HUDEP-2 (cell line): ENCODE data around the gene NHERF2.

Experiments used
- DNase-seq, 76 experiments: peaks; one replicate each; lab custom pipeline; 2025; ENCODE audit not compliant: unreplicated experiment in 76 of 76; lab: John Stamatoyannopoulos, UW

The NHERF2 gene

GRCh38 chr16:2077696-2078095 is 51.0 kb downstream of the NHERF2 start:
- DNase-seq, result no peak

GRCh38 chr16:2078096-2078495 is 51.4 kb downstream of the NHERF2 start:
- no peak for DNase-seq

DNA sequence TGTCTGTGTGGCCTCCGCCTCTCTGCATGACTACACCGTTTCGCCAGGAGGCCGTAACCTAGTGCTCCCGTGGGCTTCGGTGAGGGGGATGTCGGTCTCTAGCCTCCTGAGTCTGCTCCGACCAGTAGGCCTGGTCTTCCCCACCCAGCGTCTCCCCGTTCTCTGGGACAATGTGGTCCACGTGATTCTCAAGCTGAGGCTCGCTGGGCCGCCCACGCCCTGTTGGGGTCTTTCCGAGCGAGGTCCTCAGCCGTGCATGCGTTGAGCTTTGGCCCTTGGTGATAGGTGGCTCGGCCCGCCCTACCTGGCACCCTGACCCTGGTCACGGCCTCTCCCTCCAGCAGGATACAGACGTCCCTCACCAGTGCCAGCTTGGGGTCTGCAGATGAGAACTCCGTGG is 52.0 kb downstream of the NHERF2 start:
- DNase-seq, result no peak

DNA sequence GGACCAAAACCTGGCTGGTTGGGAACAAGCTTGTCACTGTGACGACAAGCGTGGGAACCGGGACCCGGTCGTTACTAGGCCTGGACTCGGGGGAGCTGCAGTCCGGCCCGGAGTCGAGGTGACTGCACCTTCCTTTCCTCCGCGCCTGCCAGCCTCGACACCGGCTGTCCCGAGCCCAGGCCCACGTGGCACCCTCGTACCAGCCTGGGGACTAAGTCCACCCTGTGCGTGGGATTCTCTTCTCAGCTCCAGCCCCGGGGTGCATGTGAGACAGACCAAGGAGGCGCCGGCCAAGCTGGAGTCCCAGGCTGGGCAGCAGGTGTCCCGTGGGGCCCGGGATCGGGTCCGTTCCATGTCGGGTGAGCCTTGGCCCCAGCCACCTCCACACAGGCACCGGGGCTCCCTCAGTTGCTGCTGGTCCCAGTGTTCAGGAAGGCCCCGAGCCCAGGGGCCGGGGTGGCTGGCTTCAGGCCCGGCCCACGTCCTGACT is 52.7 kb downstream of the NHERF2 start:
- DNase-seq, result no peak

DNA sequence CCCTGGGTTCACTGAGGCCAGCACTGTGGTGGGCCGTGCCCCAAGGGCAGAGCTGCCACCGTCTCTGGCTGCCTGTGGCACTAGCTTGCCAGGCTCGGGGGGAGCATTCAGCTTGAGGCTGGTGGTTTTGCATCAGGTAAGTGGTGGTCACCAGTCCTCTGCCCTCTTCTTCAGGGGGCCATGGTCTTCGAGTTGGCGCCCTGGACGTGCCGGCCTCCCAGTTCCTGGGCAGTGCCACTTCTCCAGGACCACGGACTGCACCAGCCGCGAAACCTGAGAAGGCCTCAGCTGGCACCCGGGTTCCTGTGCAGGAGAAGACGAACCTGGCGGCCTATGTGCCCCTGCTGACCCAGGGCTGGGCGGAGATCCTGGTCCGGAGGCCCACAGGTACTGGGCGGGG is 53.3 kb downstream of the NHERF2 start:
- DNase-seq, result no peak

GRCh38 chr16:2081201-2082084 is 54.7 kb downstream of the NHERF2 start:
- no peak for DNase-seq

GRCh38 chr16:2082171-2082982 is 55.7 kb downstream of the NHERF2 start:
- DNase-seq, result no peak

DNA sequence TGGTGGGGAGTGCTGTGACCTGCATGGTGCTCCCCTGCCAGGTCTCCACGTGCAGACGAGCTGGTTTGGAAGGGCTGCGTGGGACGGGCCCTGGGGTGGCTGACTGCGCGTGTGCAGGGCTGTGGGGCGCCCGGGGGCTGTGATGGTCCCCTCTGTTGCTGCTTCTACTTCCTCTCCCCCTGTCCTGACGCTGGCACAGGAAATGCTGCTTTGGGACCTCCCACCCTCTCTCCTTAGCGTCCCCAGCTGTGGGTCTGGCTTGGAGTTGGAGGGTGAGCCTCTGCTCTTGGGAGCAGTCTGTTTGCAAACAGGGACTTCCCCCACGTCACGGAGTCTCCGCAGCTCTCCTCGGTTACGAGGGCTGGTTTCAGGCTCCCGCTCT is 56.3 kb downstream of the NHERF2 start:
- DNase-seq, result no peak

GRCh38 chr16:2083409-2083808 is 56.7 kb downstream of the NHERF2 start:
- no peak for DNase-seq

GRCh38 chr16:2083876-2084780 is 57.4 kb downstream of the NHERF2 start:
- no peak for DNase-seq

DNA sequence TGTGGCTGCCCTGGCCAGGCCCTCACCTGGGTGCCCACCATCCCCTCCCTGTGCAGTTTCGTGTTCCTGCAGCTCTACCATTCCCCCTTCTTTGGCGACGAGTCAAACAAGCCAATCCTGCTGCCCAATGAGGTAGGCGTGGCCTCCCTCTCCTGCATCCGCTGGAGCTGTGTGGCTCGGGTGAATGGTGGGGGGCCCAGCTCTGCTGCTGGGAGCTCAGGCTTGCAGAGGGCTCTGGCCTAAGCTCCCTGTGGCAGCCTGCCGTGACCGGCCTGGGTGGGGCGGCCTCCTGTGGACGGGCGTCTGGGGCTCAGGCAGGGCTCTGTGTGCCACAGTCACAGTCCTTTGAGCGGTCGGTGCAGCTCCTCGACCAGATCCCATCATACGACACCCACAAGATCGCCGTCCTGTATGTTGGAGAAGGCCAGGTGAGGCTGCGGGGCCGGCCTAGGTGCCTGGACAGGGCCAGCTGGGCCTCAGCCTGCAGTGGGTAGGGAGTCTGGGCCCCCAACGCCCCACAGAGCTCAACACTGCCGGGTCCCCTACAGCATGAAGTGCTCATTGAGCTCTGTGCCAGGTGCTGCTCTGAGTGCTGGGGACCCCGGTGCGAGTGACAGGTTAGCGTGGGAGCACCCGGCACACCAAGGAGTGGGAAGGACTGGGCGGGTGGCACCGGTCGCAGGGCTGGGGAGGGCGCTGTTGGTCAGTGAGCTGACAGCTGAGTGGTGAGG is 58.4 kb downstream of the NHERF2 start:
- no peak for DNase-seq

DNA sequence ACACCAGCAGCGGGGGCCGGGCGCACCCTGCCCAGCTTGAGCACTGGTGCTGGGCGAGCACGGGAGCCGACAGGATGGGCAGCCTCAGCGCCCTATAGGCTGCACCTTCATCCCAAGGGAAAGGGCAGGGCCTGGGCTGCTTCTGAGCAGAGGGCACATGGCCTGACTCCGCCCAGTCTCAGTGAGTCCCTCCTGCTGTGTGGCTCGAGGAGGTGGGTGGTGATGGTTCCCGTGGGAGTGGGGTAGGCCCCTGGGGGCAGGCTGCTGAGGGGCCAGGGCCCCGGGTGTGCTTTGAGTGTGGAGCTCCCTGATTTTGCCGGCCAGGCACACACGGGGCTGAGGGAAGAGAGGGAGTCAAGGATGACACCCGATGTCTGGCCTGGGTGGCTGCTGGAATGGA is 59.0 kb downstream of the NHERF2 start:
- DNase-seq, result no peak

GRCh38 chr16:2086106-2086742 is 59.5 kb downstream of the NHERF2 start:
- no peak for DNase-seq

DNA sequence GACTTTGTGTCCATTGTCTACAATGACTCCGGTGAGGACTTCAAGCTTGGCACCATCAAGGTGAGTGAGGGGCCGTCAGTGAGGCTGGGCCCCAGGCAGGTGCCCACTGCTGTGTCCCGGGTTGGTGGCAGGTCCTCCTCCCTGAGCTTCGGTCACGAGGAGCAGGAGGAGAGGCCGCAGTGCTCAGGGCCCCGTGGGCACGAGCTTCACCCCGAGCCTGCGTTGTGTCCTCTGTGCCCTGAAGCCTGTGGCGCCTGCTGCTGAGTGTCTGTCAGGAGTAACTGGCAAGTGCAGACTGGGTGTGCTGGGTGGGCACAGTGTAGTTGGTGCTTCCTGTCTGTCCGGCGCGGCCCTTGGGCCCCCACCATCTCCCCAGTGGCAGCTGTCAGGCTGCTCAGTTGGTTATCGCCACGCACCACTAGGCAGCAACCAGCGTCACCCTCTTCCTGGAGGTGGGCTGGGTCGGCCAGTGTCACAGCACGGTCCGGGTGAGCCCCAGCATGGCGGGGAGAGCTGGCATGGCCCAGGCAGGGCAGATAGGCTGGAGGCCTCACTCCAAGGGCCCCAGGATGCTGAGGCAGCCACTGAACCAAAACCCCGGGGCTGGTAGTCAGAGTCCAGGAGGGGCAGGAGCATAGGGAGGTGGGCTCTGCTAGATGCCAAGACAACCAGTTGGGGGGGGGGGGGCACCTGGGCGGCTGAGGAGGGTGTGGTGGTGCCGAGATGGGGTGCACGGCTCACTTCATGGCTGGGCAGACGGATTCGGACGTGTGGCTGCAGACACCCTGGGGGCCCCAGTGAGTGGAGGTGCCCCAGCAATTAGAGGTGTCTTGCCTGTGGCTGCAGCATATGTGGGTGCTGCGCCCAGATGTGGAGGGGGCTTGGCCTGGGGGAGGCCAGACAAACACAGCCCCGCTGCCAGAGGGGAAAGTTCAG is 60.4 kb downstream of the NHERF2 start:
- no peak for DNase-seq

DNA sequence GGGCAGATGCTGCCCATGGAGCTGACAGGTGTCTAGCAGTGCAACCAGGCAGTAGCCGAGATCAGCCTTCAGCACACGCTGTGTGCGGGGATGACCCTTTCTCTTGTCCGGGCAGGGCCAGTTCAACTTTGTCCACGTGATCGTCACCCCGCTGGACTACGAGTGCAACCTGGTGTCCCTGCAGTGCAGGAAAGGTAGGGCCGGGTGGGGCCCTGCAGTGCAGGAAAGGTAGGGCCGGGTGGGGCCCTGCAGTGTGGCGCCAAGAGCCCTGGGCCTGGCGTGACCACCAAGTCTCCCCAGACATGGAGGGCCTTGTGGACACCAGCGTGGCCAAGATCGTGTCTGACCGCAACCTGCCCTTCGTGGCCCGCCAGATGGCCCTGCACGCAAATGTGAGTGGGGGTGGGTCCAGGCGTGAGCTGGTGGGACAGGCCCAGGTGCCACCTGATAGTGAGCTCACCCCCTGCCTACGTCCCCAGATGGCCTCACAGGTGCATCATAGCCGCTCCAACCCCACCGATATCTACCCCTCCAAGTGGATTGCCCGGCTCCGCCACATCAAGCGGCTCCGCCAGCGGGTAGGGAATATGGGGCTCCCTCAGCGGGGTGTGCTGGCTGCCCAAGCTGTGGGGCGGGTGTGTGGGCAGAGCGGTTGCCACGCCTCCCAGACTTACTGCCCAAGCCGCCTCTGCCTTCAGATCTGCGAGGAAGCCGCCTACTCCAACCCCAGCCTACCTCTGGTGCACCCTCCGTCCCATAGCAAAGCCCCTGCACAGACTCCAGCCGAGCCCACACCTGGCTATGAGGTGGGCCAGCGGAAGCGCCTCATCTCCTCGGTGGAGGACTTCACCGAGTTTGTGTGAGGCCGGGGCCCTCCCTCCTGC is 61.3 kb downstream of the NHERF2 start:
- DNase-seq, result no peak
